IPS-NIHi11 (cell line): ENCODE measurements around the gene ATRX.
"Not testable (repeated sequence)": the region's sequence is repeated elsewhere in the genome, so short reads cannot be mapped to it uniquely, and the experiment has no call there.

Experiments
- DNase-seq: peaks from one replicate; pipeline ENCODE4 v3.0.0; 2012; ENCODE audit warnings: mixed read lengths, low spot score

ATRX gene

DNA sequence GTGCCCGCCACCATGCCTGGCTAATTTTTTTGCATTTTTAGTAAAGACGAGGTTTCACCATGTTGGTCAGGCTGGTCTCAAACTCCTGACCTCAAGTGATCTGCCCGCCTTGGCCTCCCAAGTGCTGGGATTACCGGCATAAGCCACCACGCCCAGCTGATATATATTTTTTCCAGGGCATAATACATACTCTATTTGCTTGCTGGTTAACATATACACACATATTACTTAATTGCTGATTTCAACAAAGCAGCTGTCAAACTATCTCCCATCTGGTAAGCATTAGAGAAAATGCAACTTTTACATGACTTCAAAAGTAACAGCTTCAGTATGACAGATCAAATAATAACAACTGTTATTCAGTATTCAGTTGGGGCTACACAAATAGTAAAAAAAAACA is 164.6 kb downstream of the ATRX start:
- not testable (repeated sequence) for DNase-seq

DNA sequence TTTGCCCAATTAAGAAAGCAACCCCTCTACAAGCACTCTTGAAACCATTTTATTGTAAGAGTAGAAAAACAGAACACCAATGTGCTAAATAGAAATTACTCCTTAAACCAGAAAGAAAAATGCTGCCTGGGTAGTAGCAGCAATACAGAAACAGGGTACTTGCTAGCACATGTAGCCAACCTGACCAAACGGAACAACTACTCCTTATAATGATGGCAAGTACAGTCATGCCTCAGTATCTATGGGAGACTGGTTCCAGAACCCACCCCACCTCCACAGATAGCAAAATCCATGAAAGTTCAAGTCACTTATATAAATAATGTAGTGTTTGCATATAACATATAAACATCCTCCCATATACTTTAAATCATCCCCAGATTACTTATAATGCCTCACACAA is 168.8 kb downstream of the ATRX start:
- no peak for DNase-seq

DNA sequence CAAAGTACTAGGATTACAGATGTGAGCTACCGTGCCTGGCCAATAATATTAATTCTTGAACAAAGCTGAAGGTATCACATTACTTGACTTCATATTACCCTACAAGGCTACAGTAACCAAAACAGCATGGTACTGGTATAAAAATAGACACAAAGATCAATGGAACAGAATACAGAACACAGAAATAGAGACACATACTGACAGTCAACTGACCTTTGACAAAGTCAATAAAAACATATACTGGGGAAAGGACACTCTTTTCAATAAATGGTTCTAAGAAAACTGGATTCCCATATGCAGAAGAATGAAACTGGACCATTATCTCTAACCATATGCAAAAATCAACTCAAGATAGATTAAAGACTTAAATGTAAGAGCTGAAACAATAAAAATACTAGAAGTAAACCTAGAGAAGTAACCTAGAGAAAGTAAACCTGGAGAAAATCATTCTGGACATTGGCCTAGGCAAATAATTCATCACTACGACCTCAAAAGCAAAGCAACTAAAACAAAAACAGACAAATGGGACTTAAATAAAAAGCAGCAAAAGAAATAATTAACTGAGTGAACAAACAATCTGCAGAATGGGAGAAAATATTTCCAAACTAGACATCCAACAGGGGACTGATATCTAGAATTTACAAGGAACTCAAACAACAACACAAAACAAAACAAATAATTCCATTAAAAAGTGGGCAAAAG is 182.2 kb downstream of the ATRX start:
- no peak for DNase-seq

DNA sequence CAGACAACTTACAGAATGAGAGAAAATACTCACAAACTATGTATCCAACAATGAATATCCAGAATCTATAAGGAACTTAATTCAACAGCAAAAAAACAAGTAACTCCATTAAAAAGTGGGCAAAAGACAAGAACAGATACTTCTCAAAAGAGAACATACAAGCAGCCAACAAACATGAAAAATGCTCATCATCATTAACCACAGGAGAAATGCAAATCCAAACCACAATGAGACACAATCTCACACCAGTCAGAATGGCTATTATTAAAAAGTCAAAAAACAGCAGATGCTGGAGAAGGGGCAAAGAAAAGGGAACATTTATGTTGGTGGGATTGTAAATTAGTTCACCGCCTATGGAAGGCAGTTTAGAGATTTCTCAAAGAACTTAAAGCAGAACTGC is 188.5 kb downstream of the ATRX start:
- DNase-seq: no peak

DNA sequence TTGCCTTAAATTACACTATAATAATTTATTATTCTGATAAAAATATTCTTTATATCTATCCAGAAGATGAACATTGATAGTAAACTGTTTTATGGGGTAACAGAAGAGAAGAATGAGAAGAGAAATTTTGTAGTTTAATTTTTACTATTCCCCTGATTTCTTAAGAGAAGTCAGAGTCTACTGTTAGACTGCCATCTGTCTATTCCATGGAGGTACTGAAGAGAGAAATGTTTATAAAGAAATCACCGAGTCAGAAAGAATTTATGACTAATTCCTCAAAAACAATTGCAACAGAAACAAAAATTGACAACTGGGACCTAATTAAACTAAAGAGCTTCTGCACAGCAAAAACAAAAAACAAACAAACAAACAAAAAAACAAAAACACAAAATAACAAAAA is 188.9 kb downstream of the ATRX start:
- DNase-seq: peak; percentile 4

DNA sequence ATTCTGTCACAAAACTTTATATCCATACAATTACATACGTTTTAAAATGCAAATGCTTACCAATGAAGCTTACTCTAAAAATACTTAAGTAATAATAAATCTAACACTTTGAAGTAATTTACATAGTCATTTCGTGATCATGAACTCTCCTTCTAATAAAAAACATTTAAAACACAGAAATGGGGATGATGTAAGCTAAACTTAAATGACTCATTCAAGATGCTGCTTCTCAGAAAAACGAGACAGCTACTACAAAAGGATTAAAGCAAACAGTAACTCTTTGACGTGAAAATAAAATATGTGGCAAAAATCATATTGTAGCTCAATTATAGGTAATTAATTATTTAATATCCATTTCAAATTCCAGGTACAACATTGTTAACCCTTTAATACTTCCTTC is 190.2 kb downstream of the ATRX start:
- no peak for DNase-seq

DNA sequence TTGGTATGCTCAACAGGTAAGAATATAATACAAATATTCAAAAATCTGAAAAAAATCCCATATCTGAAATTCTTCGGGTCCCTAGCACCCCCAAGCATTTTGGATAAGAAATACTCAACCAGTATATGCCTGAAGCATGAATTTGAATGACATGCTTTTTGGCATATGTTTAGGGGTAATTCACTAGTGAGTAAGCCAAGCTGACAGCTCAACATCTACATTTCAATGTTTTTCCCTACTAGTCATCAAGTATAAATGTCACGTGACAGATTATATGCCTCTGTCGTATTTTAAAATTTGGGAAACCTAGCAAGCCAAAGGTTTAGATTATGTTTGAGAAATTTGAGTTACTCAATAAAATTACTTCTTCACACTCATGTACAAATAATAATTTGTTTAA is 213.7 kb downstream of the ATRX start:
- DNase-seq: no peak

DNA sequence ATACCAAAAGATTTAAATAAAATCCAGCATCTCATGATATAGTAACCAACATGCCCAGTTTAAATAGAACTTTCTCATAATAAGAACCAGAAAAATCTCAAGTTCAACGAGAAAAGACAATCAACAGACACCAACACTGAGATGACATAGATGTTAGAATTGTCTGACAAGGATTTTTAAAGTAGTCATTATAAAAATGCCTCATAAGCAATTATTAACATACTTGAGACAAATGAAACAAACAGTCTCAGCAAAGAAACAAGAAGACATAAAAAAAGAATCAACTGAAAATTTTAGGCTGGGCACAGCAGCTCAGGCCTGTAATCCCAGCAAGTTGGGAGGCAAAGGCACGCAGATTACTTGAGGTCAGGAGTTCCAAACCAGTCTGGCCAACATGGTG is 220.7 kb downstream of the ATRX start:
- DNase-seq: no peak

DNA sequence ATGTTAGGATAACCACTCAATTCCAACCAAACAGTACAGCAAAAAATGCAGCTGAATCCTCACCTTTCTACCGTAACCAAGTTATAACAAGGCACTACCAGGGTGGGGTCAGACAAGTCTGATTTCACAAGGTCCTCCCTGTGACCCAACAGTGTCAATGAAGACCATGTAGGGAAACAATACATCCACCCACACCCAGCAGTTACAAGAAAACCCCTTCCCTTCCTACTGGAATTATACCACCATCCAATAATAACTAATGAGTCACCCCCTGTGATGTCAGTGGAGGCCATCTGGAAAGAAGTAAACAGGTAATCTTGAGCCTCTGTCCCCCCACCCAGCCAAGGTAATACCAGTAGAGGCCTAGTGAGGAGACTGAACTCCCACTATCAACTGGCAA is 221.2 kb downstream of the ATRX start:
- DNase-seq: no peak

DNA sequence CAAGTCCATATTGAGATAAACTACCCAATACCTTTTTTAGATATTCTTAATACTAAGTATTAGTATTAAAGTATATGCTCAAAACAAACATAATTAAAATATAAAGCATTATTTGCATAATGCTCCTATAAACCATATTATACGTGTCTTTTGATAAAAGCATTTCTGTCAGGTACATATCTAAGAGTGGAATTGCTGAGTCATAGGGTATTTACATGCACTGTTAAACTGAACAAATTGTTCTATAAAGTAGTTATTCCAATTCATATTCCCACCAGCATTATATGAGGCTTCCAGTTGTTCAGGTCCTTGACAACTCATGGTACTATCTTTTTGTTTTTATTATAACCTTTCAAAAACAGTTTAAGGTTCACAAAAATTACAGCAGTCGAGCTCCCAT is 224.6 kb downstream of the ATRX start:
- DNase-seq: no peak

DNA sequence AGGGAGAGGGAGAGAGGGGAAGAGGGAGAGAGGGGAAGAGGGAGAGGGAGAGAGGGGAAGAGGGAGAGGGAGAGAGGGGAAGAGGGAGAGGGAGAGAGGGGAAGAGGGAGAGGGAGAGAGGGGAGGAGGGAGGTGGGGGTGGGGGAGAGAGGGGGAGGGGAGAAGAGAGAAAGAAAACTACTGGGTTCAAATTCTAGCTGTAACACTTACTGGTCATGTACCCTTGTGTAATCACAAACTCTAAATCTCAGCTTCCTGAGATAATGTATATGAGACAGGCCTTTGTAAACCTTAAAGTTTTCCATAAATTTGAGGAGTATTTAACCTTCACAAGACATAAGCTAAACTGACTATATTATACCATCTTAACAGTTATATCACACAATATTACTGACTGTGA is 229.7 kb downstream of the ATRX start:
- DNase-seq: no peak

DNA sequence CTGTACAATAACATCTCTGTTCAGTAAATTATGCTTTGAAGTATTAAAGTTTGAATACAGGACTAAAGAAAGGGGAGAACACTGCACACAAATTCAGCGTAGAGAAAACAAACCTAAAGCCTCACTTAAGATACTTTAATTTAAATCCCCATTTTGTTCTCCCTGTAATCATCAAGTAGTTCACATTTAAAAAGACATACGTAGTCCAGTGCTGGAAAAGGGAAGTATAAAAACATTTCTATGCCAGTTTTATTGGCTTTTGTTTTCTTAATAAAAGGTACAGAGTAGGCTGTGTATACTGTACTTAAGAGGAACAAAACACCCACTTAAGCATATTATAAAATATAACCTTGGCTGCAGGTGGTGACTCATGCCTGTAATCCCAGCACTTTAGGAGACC is 237.3 kb downstream of the ATRX start:
- DNase-seq: no peak

DNA sequence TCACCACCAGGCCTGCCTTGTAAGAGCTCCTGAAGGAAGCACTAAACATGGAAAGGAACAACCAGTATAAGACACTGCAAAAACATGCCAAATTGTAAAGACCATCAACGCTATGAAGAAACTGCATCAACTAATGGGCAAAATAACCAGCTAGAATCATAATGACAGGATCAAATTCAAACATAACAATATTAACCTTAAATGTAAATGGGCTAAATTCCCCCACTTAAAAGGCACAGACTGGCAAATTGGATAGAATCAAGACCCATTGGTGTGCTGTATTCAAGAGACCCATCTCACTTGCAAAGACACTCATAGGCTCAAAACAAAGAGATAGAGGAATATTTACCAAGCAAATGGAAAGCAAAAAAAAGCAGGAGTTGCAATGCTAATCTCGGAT is 246.2 kb downstream of the ATRX start:
- not testable (repeated sequence) for DNase-seq

DNA sequence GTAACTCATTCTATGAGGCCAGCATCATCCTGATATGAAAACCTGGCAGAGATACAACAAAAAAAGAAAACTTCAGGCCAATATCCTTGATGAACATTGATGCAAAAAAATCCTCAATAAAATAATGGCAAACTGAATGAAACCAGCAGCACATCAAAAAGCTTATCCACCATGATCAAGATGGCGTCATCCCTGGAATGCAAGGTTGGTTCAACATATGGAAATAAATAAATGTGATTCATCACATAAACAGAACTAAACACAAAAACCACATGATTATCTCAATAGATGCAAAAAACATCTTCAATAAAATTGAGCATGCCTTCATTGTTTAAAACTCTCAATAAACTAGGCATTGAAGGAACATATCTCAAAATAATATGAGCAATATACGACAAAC is 254.8 kb downstream of the ATRX start:
- not testable (repeated sequence) for DNase-seq

DNA sequence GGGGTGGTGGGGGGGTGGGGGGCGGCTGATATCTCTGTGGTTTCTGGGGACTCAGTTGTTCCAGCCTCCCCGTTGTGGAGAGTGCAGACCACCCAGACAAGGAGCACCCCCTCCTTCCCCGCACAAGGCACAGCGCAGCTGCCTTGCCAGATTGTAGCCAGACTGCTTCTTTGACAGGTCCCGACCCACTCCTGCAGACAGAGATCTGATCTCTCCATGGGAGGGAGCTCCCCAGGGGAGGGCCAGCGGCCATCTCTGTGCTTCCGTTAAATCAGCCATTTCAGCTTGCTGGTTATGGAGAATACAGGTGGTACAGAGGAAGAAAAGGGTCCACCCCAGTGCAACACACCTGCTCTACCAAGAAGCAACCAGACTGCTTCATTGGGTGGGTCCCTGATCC is 258.0 kb downstream of the ATRX start:
- no peak for DNase-seq

DNA sequence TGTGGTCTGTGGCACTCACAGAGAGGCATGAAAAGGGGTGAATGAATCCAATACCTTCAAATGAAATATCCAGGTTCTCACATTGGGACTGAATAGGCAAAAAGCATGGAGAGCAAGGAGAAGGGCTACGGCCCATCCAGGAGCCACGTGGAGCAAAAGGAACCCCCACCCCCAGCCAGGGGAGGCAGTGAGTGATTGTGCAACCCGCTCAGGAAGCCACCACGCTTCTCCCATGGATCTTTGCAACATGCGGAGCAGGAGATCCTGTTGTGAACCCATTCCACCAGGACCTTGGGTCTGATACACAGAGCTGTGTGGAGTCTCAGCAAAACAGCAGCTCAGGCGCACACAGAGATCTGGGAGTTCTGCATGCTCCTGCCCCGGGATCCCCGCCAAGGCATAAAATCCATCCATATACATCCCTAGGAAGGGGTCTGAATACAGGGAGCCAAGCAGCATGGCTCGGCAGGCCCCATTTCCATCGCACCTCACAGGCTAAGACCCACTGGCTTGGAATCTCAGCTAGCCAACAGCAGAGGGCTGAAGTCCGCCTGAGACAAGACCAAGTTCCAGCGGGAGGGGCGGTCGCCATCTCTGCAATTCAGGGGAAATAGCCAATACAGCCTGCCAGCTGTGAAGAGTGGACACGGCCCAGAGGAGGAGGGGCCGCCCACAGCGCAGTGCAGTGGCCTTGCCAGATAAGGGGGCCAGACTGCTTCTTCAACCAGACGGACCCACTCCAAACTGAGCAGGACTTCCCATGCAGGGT is 258.6 kb downstream of the ATRX start:
- peak; percentile 8 for DNase-seq

DNA sequence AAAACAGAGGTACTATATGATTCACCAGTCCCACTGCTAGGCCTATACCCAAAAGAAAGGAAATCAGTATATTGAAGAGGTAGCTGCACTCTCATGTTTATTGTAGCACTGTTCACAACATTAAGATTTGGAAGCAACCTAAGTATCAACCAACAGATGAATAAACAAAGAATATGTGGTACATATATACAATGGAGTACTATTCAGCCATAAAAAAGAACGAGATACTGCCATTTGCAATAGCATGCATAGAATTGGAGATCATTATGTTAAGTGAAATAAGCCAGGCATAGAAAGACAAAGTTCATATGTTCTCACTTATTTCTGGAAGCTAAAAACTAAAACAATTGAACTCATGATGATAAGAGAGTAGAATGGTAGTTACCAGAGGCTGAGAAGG is 266.3 kb downstream of the ATRX start:
- DNase-seq: no peak

DNA sequence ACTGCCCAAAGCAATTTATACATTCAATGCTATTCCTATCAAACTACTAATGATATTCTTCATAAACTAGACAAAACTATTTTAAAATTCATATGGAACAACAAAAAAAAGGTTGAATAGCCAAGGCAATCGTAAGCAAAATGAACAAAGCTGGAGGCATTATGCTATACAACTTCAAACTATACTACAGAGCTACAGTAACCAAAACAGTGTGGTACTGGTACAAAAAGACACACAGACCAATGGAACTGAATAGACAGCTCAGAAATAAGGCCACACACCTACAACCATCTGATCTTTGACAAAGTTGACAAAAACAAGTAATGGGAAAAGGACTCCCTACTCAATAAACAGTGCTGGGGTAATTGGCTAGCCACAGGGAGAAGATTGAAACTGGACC is 271.8 kb downstream of the ATRX start:
- no peak for DNase-seq

DNA sequence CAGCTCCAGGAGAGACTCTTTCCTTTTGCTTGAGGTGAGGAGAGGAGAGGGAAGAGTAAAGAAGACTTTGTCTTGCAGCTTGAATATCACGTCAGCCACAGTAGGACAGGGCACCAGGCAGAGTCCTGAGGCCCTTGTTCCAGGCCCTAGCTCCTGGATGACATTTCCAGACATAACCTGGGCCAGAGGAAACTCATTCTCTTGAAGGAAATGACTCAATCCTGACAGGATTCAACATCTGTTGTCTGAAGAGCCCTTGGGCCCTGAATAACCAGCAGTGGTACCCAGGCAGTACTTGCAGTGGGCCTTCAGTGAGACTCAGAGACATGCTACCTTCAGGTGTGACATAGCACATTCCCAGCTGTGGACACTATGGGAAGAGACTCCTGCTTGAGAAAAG is 276.0 kb downstream of the ATRX start:
- no peak for DNase-seq

DNA sequence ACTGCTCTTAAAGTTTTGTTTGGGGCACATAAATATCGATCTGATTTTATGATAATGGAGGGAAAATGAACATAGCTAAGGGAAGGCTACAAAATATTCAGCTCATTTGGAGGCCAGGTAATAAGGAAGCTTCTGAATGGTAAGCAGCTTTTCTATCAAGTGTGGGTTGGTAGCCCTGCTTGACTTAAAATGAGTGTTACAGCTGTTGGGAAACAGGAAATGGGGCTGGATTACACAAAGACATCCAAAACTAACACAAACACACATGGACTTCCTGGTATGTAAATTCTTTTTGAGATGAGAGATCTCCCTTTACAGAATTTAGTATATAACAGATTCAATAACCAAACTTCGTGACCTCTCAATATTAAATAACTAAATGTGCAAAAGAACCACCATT is 280.8 kb downstream of the ATRX start:
- DNase-seq: no peak

DNA sequence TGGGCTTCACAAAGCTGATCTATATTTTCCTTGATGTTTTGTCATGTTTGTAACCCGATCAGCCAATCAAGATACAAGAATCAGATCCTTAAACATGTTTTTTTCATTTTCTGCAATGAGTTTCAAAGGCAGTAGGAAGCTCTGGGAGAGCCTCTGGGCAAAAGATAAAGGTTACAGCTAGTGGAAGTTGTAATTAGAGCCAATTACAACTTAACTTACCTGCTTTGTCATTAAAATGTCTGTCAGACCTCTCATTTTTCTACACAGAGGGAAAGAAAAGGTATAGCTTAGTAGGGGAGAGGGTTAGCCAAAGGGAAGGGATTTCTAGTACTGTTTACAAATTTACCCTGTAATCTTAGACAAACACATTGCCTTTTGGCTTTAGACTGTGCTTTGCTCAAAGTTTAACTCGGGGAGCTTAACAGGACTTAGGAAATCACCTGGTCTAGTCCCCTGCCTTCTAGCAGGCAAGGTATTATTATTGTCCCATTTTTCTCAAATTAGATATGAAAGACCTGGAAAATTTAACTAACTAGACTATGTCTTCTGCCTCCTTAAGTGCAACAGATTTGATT is 283.0 kb downstream of the ATRX start:
- DNase-seq: no peak

DNA sequence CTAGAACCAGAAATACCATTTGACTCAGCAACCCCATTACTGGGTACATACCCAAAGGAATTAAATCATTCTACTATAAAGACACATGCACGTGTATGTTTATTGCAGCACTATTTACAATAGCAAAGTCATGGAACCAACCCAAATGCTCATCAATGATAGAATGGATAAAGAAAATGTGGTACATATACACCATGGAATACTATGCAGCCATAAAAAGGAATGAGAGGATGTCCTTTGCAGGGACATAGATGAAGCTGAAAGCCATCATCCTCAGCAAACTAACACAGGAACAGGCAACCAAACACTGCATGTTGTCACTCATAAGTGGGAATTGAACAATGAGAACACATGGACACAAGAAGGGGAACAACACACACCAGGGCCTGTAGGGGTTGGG is 285.9 kb downstream of the ATRX start:
- DNase-seq: not testable (repeated sequence)
